Omental fat pad (tissue), 4 donors: ENCODE results near the gene PCDHGC3. TPM values are rescaled to one million over a fixed set of nuclear protein-coding genes. Genes with fewer than 3 reads are reported as not detected.

Source experiments
- ATAC-seq: fragments of 150-250 bp; one replicate; pipeline ENCODE4 v1.9.1; 2016; ENCODE audit warnings: mild to moderate bottlenecking, moderate library complexity; ENCODE audit not compliant: low FRiP score
- DNase-seq: peaks from one replicate; pipeline ENCODE4 v3.0.0-alpha.2; 2019; ENCODE audit warnings: low spot score
- CTCF ChIP-seq, 3 donors: fragments of 450-650 bp; IDR thresholded peaks; one replicate each; pipeline ENCODE4 v1.5.1; 2016 to 2017; ENCODE audit warnings: antibody characterized with exemption in 3 of 3, mild to moderate bottlenecking in 3 of 3, moderate library complexity in 2 of 3
- total RNA-seq, 4 donors: library from RNA; depleted of rRNA; stranded (reverse); fragments of >200 nt; gene quantifications; one replicate each; pipeline ENCODE4 v1.1.0, GENCODE V29; 2016

PCDHGC3 gene
- total RNA-seq, 4 donors from 2014 or later = 34.8 to 83.1 (median 41.9) TPM

- ATAC-seq (no peak), DNase-seq (no peak)
- no peak for TF ChIP-seq CTCF (IDR thresholded peaks at IDR 0.05)
These were observed 42.3 kb downstream of the PCDHGC3 start for GRCh38 chr5:141517880-141518617.

GRCh38 chr5:141518618-141519015 lies 42.9 kb downstream of the PCDHGC3 start:
- ATAC-seq (no peak), DNase-seq (no peak)
- no peak for TF ChIP-seq CTCF (IDR thresholded peaks at IDR 0.05)

- ATAC-seq = no peak
- DNase-seq = no peak
- TF ChIP-seq CTCF (IDR thresholded peaks at IDR 0.05) = no peak
These were observed 44.1 kb downstream of the PCDHGC3 start for GRCh38 chr5:141519605-141520565.

- DNase-seq (no peak), ATAC-seq (peak; percentile 36)
- no peak for TF ChIP-seq CTCF (IDR thresholded peaks at IDR 0.05)
These were observed 45.5 kb downstream of the PCDHGC3 start for GRCh38 chr5:141521244-141521781.

GRCh38 chr5:141522301-141522700 lies 46.5 kb downstream of the PCDHGC3 start:
- no peak for DNase-seq

GRCh38 chr5:141523991-141524390 lies 48.2 kb downstream of the PCDHGC3 start:
- no peak for TF ChIP-seq CTCF (IDR thresholded peaks at IDR 0.05)
- DNase-seq = no peak
- ATAC-seq = no peak

More at GRCh38 chr5:141522301-141522700, 46.5 kb downstream of the PCDHGC3 start:
- TF ChIP-seq CTCF (IDR thresholded peaks at IDR 0.05) = no peak
- ATAC-seq = no peak
